Nucleus accumbens (tissue), 56 donors: ENCODE measurements around the gene SPPL2B.
A peak's percentile ranks its signal among the peaks of the same experiment; 100 is the strongest.

Experiments
- DNase-seq, 56 donors: peaks; one replicate each; lab custom pipeline; 2025; lab: John Stamatoyannopoulos, UW

SPPL2B gene

GRCh38 chr19:2319551-2319950, 8.9 kb upstream of the SPPL2B start:
- DNase-seq: no peak

GRCh38 chr19:2320049-2320448, 8.4 kb upstream of the SPPL2B start:
- DNase-seq: no peak

- DNase-seq: no peak
These were observed 7.5 kb upstream of the SPPL2B start for GRCh38 chr19:2320939-2321338.

GRCh38 chr19:2321565-2322283, 6.8 kb upstream of the SPPL2B start:
- DNase-seq: no peak

GRCh38 chr19:2323707-2324106, 4.8 kb upstream of the SPPL2B start:
- no peak for DNase-seq

GRCh38 chr19:2324220-2324948, 4.1 kb upstream of the SPPL2B start:
- no peak for DNase-seq

GRCh38 chr19:2325281-2326046, 3.0 kb upstream of the SPPL2B start:
- DNase-seq: peak in 7 of 56 donors; percentile 19 to 49 (median 26)

- no peak for DNase-seq
These were observed 1.7 kb upstream of the SPPL2B start for GRCh38 chr19:2326699-2327360.

GRCh38 chr19:2327773-2328400, 597 bp upstream of the SPPL2B start:
- DNase-seq: peak in 31 of 56 donors; percentile 9 to 75 (median 39)

- no peak for DNase-seq
These were observed 630 bp downstream of the SPPL2B start for GRCh38 chr19:2329149-2329478.

- DNase-seq: no peak
These were observed 1.0 kb downstream of the SPPL2B start for GRCh38 chr19:2329501-2329916.

- no peak for DNase-seq
These were observed 1.8 kb downstream of the SPPL2B start for GRCh38 chr19:2330255-2330631.

GRCh38 chr19:2330632-2331284, 2.3 kb downstream of the SPPL2B start:
- DNase-seq: peak in 1 of 56 donors; percentile 12

GRCh38 chr19:2331601-2332246, 3.2 kb downstream of the SPPL2B start:
- peak in 29 of 56 donors; percentile 8 to 49 (median 33) for DNase-seq

GRCh38 chr19:2332341-2333026, 4.0 kb downstream of the SPPL2B start:
- DNase-seq: peak in 9 of 56 donors; percentile 11 to 47 (median 20)

GRCh38 chr19:2333027-2333806, 4.7 kb downstream of the SPPL2B start:
- peak in 4 of 56 donors; percentile 13 to 25 (median 18) for DNase-seq

GRCh38 chr19:2333807-2334211, 5.3 kb downstream of the SPPL2B start:
- DNase-seq: peak in 6 of 56 donors; percentile 5 to 33 (median 10)

- DNase-seq: no peak
These were observed 5.9 kb downstream of the SPPL2B start for GRCh38 chr19:2334426-2334825.
